SU-DHL-6 (cell line): Measurements from ENCODE around the gene STK26.

ENCODE experiments used
- H2AFZ ChIP-seq: fragments of 200-600 bp; sonication (generic); 2 replicates; pipeline ENCODE4 v1.6.1; 2014; ENCODE audit warnings: low read depth, mild to moderate bottlenecking, moderate library complexity, mixed read lengths, antibody characterized with exemption, low read length; ENCODE audit not compliant: severe bottlenecking
- H3F3A ChIP-seq: fragments of 200-600 bp; shearing (Covaris generic); 2 replicates; pipeline ENCODE4 v1.6.0; 2016; ENCODE audit warnings: antibody characterized with exemption, mild to moderate bottlenecking; ENCODE audit not compliant: insufficient read depth
- H3K27ac ChIP-seq: fragments of 200-600 bp; sonication (generic); 2 replicates; pipeline ENCODE4 v1.5.1; 2016; ENCODE audit warnings: low read depth, mild to moderate bottlenecking, low read length, moderate library complexity, mixed read lengths
- H3K27me3 ChIP-seq: fragments of 200-600 bp; sonication (generic), shearing (Covaris generic); 2 replicates; pipeline ENCODE4 v1.6.0; 2014; ENCODE audit warnings: mild to moderate bottlenecking, low read length
- H3K36me3 ChIP-seq: fragments of 200-600 bp; sonication (generic); 2 replicates; pipeline ENCODE4 v1.6.1; 2014; ENCODE audit warnings: mild to moderate bottlenecking, low read length, mixed read lengths
- H3K4me2 ChIP-seq: fragments of 300-600, 200-600 bp; shearing (Covaris generic), sonication (generic); 2 replicates; pipeline ENCODE4 v1.6.0; 2014; ENCODE audit warnings: low read length, low read depth, mild to moderate bottlenecking; ENCODE audit not compliant: poor library complexity, severe bottlenecking
- H3K4me3 ChIP-seq: fragments of 200-600 bp; sonication (generic); 2 replicates; pipeline ENCODE4 v1.5.1; 2014; ENCODE audit warnings: antibody characterized with exemption, low read length, mild to moderate bottlenecking, mixed read lengths; ENCODE audit not compliant: insufficient read depth, poor library complexity, severe bottlenecking
- H3K79me2 ChIP-seq: fragments of 200-600 bp; sonication (generic); 2 replicates; pipeline ENCODE4 v1.6.1; 2014; ENCODE audit warnings: mild to moderate bottlenecking, low read length, moderate library complexity; ENCODE audit not compliant: insufficient read depth
- H3K9ac ChIP-seq: fragments of 200-600 bp; sonication (generic); 2 replicates; pipeline ENCODE4 v1.7.0; 2014; ENCODE audit warnings: mild to moderate bottlenecking, low read length
- H3K9me2 ChIP-seq: fragments of 200-600 bp; sonication (generic); replicated peaks from 2 replicates; pipeline ENCODE4 v1.6.1; 2014; ENCODE audit warnings: low read length; ENCODE audit not compliant: insufficient read depth
- H3K9me3 ChIP-seq: fragments of 200-600 bp; sonication (generic); 2 replicates; pipeline ENCODE4 v1.6.1; 2014; ENCODE audit warnings: low read length, mixed read lengths; ENCODE audit not compliant: insufficient read depth
- H4K20me1 ChIP-seq: fragments of 200-600 bp; sonication (generic); 2 replicates; pipeline ENCODE4 v1.6.1; 2014; ENCODE audit warnings: low read depth, mild to moderate bottlenecking, antibody characterized with exemption, low read length, moderate library complexity, mixed read lengths
- EZH2phosphoT487 ChIP-seq: fragments of 200-600 bp; sonication (generic), shearing (Covaris generic); conservative IDR thresholded peaks from 2 replicates; pipeline ENCODE4 v1.6.1; 2018; ENCODE audit warnings: mild to moderate bottlenecking, antibody characterized with exemption, low read length, moderate library complexity, mixed read lengths
- TF ChIP-seq, protein P1 (sequence below): fragments of 200-600 bp; sonication (generic); IDR thresholded peaks from one replicate; pipeline ENCODE4 v1.5.1; 2017; ENCODE audit warnings: antibody characterized with exemption, mild to moderate bottlenecking, low read length, moderate library complexity; ENCODE audit not compliant: insufficient read depth, poor library complexity, severe bottlenecking

The STK26 gene

DNA sequence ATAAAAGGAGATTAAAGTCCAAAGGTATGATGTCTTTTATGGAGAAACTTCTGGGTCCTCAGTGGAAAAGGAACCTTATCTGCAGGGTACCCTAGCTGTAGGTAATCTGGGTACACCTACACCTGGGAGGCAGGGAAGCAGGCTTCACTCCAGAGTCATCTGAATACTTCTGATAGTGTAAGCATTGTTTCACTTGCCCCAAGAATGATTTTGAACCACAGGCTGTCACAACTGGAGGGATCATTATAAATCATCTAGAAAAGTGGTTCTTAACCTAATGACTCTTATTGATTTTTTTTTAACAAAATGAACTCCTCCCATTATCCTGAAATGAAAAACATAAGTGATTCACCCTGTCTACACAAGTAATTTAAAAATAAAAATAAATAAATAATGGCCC, 44.0 kb upstream of the STK26 start:
- TF ChIP-seq, protein P1, sequence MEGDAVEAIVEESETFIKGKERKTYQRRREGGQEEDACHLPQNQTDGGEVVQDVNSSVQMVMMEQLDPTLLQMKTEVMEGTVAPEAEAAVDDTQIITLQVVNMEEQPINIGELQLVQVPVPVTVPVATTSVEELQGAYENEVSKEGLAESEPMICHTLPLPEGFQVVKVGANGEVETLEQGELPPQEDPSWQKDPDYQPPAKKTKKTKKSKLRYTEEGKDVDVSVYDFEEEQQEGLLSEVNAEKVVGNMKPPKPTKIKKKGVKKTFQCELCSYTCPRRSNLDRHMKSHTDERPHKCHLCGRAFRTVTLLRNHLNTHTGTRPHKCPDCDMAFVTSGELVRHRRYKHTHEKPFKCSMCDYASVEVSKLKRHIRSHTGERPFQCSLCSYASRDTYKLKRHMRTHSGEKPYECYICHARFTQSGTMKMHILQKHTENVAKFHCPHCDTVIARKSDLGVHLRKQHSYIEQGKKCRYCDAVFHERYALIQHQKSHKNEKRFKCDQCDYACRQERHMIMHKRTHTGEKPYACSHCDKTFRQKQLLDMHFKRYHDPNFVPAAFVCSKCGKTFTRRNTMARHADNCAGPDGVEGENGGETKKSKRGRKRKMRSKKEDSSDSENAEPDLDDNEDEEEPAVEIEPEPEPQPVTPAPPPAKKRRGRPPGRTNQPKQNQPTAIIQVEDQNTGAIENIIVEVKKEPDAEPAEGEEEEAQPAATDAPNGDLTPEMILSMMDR, result no peak
- no peak for TF ChIP-seq EZH2phosphoT487
- H3K4me2 ChIP-seq, result no peak overlapping the region
- no peak overlapping the region for H3K4me3 ChIP-seq
- H4K20me1 ChIP-seq, result no peaks in the 10 kb centered on the region
- H3K9me2 ChIP-seq, result no peaks in the 10 kb centered on the region
- no peaks in the 10 kb centered on the region for H3K36me3 ChIP-seq
- H3K9ac ChIP-seq, result no peak overlapping the region
- no peaks in the 10 kb centered on the region for H3F3A ChIP-seq
- H3K9me3 ChIP-seq, result no peaks in the 10 kb centered on the region
- H3K27ac ChIP-seq, result no peak overlapping the region
- no peaks in the 10 kb centered on the region for H3K79me2 ChIP-seq
- no peak overlapping the region for H2AFZ ChIP-seq
- H3K27me3 ChIP-seq, result no peaks in the 10 kb centered on the region

DNA sequence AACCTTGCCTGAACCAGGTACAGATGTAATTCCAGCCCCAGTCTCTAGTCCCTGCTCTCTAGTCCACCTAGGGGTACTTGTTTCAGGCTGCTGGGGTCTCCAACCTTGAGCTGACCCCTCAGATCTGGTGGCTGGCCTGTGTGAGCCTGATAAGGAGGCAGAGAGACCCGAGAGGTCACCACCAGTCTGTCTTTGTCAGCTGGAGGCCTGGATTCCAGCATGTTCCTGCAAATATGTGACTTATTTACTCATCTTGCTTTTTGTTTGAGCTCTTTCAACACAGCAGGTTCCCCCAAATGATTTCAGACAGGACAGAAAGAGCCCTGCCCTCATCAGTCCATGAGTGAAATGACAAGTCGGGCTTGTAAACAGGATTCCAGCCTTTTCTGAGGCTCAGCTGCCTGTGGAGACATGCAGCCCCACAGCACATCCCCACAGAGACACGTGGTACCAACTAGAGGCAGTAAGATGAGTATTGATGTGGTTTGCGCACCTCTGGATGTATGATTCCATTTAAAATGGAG, 37.5 kb upstream of the STK26 start:
- H2AFZ ChIP-seq, result no peak overlapping the region
- no peak overlapping the region for H3K27ac ChIP-seq
- no peaks in the 10 kb centered on the region for H4K20me1 ChIP-seq
- H3K9me2 ChIP-seq, result no peaks in the 10 kb centered on the region
- no peaks in the 10 kb centered on the region for H3K27me3 ChIP-seq
- H3K4me3 ChIP-seq, result no peak overlapping the region
- no peak overlapping the region for H3K9ac ChIP-seq
- no peaks in the 10 kb centered on the region for H3K36me3 ChIP-seq
- H3K79me2 ChIP-seq, result no peaks in the 10 kb centered on the region
- TF ChIP-seq, protein P1, result no peak
- TF ChIP-seq EZH2phosphoT487, result no peak
- H3F3A ChIP-seq, result no peaks in the 10 kb centered on the region
- H3K9me3 ChIP-seq, result no peaks in the 10 kb centered on the region
- H3K4me2 ChIP-seq, result no peak overlapping the region

DNA sequence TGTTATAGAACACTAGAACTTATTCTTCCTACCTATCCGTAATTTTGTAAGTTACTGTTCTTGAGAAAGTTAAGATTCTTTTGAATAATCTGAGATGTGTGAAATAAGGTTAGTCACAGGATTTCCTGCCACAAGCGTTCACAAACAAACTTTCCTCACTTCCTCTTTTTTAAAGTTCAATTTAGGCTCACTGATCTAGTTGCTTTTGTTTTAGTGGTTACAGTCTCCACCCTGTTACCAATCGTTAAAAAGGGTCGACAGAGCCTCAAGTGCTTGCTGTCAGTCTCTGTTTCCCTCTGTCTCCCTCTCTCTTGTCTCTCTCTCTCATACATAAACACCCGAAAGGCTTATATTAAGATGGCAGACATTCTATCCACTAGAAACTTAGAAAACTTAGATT, 35.9 kb upstream of the STK26 start:
- H3K9me3 ChIP-seq, result no peaks in the 10 kb centered on the region
- peak overlapping the region; percentile 45 for H3K9ac ChIP-seq
- no peaks in the 10 kb centered on the region for H3F3A ChIP-seq
- no peaks in the 10 kb centered on the region for H3K27me3 ChIP-seq
- TF ChIP-seq, protein P1, result no peak
- TF ChIP-seq EZH2phosphoT487, result no peak
- no peak overlapping the region for H3K4me3 ChIP-seq
- H4K20me1 ChIP-seq, result no peaks in the 10 kb centered on the region
- H2AFZ ChIP-seq, result peak overlapping the region; percentile 47
- peak overlapping the region; percentile 58 for H3K4me2 ChIP-seq
- no peaks in the 10 kb centered on the region for H3K36me3 ChIP-seq
- no peaks in the 10 kb centered on the region for H3K9me2 ChIP-seq
- peak overlapping the region; percentile 67 for H3K27ac ChIP-seq
- no peaks in the 10 kb centered on the region for H3K79me2 ChIP-seq
